Activated CD8-positive, alpha-beta memory T cell treated with anti-CD3 and anti-CD28 coated beads, Interleukin-2, amount 50 U/mL, for 1 hour (primary cell): ENCODE measurements around the gene PPP1R14B.

Experiments
- DNase-seq: peaks from one replicate; pipeline ENCODE4 v3.0.0-alpha.2; 2020; ENCODE audit errors: extremely low read depth

PPP1R14B gene

DNA sequence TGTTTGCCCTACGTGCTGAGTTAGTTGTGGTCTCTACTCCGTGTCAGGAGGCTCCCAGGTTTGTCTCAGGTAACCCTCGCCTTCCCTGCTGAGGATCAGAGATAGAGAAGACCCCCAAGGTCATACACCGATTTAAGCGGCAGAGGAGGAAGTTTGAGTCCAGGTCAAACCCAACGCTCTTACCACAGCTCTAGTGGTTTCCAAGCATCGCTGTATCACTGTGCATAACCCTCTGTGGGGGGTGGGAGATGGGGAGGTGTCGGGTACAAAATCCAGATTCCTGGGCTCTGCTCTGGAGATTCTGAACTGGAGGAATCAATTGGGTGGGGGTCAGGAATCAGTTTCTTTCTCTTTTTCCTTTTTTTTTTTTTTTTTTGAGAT is 15.8 kb downstream of the PPP1R14B start:
- no peak for DNase-seq

DNA sequence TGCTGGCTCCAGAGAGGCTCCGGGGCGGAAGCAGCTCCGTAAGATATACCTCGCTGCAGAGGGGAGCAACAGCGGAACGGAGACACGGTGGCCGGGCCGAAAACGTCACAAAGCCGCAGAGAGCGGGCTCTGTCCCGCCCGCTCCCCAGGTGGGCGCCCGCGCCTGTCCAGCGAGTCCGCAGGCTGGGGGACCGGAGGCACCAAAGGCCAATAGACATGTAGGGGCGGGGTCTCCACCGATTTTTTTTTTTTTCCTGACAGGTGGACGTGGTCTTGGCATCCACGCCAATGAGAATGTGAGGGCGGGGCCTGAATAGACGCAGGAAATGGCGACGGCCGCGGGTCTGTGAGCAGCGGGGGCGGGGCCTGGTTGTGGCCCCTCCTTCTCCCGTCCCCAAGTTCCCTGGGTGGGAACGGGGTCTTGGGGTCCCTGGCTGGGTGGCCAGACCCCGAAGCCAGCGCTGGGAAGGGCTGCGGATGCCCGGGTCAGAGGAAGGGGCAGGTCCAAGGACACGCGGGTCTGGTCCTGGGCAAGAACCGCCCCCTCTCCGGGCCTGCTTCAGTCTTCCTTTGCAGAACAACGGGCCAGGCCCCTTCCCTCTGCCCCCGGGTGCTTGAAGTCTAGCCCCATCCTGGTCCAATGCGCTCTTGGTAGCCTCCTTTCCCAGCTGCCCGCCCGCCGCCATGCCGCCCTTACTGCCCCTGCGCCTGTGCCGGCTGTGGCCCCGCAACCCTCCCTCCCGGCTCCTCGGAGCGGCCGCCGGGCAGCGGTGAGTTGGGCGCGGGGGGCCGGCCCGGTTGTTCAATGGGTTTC is 16.4 kb downstream of the PPP1R14B start, which contains the start of gene DNAJC4:
Gene DNAJC4, plus strand, starts transcription at position 378 of the 814 bp plus-strand sequence. Its CDS starts 307 bp downstream, at position 685.
- DNase-seq, result peak; percentile 78

DNA sequence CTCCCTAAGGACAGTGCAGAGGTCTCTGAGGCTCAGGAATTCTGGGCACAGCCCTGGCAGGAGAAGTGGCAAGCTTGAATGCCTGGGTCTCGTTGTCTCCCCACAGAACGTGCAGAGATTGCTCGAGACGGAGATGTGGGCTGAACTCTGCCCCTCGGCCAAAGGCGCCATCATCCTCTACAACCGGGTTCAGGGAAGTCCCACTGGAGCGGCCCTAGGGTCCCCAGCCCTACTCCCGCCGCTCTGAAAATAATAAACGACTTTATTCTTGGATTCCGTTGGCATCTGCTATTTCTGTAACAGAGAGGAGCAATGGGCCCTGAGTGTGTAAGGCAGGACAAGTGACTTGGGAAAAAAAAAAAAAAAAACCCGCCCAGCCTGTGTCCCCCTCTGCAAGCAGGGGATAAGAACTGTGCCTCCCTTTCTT is 17.0 kb downstream of the PPP1R14B start:
- no peak for DNase-seq

DNA sequence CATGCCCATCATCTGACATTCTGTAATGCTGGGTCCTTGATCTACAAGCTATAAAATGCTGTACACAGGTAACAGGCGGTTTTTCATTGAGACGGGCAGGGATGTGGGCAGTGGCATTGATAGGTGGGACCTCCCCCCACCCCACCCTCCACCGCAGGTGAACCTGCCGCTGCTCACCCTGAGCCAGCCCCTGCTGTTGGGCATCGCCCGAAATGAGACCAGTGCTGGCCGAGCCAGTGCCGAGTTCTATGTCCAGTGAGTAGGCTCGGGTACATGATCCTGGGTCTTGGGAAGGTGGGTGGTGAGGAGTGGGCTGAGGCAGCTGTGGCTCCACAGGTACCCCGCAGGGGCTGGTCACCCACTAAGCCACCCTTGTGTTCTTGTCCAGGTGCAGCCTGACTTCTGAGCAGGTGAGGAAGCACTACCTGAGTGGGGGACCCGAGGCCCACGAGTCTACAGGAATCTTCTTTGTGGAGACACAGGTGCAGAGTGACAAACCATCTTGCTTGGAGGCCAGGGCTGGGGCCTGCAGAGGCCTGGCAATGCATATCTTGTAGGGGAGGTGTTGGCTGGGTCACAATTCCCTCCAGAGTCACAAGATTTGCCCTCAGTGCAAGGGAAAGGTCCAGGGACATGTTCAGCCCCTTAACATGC is 17.5 kb downstream of the PPP1R14B start:
- no peak for DNase-seq

DNA sequence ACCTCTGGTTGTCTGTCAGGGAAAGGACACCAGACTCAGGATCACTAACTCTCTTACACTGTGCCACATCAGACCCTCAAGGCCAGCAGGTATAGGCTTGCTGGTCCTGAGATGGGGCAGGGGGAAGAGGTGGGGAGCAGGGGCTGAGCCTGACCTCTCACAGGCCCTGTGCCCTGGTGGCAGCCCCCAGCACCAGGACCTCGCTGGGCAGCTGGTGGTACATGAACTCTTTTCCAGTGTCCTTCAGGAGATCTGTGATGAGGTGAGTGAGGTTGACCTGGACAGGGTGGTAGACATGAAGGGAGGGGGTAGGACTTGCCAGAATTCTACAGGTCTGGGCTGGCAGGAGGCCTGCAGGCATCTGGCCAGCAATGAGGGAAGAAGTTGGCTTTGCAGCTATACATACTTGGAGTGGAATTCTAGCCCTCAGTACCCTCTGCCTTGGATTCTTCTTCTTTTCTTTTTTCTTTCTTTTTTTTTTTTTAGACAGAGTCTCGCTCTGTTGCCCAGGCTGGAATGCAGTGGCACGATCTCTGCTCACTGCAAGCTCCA is 19.3 kb downstream of the PPP1R14B start:
- no peak for DNase-seq

DNA sequence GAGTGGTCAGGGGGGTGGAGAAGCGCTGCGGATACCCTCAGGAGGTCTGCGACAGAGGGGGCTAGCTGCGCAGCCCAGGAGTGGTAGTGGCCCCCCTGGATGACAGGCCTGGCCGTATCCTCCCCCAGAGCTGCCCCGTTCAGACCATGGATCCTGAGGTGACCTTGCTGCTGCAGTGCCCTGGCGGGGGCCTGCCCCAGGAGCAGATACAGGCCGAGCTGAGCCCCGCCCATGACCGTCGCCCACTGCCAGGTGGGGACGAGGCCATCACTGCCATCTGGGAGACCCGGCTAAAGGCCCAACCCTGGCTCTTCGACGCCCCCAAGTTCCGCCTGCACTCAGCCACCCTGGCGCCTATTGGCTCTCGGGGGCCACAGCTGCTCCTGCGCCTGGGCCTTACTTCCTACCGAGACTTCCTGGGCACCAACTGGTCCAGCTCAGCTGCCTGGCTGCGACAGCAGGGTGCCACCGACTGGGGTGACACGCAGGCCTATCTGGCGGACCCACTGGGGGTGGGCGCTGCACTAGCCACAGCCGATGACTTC is 20.2 kb downstream of the PPP1R14B start:
- DNase-seq, result no peak

DNA sequence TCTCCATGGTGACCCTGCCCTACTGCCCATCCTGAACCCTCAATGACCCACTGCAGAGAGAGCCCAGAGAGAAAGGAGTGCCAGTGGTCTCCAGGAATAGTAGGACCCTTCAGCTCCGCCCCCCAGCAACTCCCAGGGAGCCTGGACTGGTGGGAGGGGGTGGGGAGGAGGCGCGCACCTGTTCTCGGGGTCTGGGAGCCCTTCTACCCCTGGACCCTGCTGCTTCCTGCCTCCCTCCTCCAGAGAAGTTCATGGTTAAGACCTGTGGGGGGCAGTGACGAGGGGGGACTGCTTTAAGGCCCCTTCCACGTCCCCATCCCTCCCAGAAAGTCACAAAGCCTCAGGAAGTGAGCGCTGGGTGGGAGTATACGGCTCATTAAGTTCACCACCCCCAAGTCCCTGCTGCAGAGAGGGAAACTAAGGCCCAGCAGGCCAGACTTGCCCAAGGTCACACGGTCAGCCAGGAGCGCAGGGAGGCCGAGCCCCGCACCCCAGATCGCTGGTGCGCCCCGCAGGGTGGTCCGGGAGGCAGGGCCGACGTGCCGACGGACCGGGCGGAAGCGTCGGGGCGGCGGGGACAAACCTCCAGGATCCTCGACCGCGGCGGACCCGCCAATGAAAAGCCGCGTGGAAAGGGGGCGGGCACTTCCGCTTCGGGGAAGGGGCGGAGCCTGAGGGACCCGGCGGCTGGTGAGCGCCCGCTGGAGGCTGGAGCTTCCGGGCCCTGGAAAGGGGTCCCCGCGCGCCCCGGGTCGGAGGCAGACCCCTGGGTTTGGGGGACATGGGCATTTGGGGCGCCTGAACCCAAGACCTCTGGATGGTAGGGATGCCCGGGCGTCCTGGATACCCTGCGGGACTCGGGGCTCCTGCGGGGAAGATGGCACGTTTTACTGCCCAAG is 20.9 kb downstream of the PPP1R14B start, which contains the start of the genes NUDT22 and TRPT1:
Gene NUDT22, plus strand, starts transcription at position 667 of the 899 bp plus-strand sequence. CDS start 379 bp downstream, outside the sequence.
Gene TRPT1, minus strand, starts transcription at position 579 of the 899 bp plus-strand sequence. Its CDS starts 326 bp downstream, at position 253.
- peak; percentile 65 for DNase-seq

DNA sequence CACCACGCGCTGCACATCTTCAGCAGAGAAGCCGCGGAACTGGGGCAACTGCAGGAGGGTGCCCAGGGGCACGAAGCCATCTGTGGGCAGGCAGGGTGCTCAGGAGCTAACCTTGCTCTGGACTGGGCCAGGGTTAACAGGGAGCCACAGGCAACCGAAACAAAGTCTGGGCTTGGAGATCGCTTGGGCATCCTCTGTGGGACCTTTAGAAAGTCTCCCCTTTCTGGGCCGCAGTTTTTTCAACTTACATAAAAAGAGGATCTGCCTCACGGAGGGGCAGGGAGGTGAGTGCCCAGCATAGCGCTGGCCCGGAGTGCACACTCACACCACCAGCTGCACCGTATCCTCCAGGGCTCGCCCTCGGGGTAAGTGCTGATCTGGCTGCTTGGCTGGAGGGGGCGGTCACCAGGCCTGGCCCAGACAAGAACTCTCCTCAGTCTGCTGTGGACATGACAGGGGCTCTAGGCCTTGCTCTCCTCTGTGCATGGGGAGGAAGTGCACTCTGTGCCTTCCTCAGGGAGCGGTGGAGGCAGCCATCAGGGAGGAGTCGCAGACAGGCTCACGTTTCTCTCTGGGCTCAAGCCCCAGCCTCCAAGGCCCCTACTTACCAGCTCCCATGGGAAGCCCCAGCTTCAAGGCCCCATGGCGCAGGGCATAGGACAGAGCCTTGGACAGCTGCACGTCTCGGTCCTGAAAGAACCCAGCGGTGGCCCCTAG is 21.7 kb downstream of the PPP1R14B start:
- no peak for DNase-seq

DNA sequence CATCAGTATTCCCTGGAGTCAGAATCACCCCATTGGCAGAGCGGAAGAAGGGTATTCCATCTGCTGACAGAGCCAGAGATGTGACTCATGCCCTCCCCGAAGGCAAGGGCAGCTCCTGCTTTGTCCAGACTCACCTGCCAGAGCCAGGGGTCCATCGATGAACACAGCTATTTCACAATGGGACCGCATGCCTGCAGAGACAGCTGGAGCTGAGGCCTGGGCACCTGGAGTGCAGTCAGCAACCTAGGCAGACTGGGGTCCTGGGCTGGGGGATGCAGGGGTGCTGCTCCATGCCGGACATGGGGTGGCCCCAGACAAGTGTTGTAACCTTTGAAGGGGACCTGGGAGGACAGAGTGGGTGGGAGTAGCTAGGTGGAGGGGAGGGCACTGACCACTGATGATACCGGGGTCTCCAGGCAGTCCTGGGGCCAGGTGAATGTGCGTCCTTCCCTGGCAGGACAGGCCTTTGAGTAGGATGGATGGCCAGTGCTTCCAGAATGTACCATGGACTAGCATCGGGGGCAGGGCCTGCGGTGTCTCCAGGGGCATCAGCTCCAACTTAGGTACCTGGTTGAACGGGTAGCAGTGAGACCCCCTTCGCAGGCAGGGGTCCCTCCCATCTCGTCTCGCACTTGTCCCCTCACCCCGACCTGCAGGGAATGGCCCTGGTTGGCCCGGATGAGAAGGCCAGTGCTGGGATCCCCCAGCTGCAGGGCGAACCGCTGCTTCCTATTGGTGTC is 22.4 kb downstream of the PPP1R14B start:
- no peak for DNase-seq

DNA sequence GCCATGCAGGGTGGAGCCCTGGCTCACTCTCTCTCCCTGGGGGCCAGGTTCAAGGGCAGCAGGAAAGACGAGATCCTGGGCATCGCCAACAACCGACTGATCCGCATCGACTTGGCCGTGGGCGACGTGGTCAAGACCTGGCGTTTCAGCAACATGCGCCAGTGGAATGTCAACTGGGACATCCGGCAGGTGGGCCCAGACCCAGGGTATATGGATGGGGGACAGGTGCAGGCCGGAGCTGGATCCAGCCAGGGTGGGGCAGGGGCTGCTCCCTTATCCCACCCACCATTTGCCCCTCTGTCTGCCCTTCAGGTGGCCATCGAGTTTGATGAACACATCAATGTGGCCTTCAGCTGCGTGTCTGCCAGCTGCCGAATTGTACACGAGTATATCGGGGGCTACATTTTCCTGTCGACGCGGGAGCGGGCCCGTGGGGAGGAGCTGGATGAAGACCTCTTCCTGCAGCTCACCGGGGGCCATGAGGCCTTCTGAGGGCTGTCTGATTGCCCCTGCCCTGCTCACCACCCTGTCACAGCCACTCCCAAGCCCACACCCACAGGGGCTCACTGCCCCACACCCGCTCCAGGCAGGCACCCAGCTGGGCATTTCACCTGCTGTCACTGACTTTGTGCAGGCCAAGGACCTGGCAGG is 23.6 kb downstream of the PPP1R14B start:
- no peak for DNase-seq

DNA sequence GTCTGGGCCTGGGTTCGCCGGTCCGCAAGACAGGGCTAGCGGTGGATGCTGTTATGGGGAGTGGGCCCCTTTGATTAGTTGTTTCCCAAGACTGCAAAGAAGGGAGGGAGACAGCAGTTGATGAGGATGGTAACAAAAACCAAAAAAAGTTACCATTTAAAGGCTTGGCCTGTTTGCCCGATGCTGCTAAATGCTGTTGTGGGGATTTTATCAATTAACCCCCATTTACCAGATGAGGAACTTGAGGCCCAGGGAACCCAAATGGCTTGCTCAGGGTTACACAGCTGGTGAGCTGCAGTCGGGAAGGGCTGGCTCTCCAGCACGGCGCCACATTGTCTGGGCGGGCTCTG is 24.1 kb downstream of the PPP1R14B start:
- no peak for DNase-seq

DNA sequence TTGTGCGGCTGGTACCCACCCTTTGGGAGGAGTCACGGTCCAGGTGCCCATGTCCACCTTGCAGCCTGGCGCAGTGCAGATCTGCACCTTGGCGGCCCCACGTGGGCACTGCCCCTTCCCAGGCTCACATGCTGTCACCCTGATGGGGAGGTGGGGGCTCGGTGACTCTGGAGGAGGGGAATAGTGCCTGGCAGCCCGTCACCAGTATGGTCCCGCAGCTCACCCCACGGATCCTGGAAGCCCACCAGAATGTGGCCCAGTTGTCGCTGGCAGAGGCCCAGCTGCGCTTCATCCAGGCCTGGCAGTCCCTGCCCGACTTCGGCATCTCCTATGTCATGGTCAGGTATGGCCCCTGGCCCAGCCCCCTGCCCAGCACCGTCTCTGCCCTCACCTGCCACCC is 25.9 kb downstream of the PPP1R14B start:
- DNase-seq, result no peak

DNA sequence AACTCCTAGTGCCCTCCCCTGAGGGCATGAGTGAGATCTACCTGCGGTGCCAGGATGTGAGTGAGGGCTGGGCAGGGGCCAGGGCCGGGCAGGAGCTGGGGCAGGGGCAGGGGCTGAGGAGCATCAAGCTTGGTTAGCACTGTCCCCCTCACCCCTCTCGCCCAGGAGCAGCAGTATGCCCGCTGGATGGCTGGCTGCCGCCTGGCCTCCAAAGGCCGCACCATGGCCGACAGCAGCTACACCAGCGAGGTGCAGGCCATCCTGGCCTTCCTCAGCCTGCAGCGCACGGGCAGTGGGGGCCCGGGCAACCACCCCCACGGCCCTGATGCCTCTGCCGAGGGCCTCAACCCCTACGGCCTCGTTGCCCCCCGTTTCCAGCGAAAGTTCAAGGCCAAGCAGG is 26.5 kb downstream of the PPP1R14B start:
- DNase-seq, result no peak

DNA sequence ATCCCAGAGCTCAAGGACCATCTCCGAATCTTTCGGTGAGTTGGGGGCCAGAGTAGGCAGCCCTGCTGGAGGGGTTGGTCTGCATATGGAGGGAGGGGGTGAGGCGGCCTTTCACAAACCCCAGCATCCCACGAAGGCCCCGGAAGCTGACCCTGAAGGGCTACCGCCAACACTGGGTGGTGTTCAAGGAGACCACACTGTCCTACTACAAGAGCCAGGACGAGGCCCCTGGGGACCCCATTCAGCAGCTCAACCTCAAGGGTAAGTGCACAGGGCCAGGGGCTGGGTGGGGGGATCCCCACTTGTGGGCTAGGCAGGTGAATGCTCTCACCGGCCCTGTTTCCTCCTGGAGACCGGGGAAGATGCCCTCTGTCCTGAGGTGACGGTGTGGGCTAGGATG is 27.0 kb downstream of the PPP1R14B start:
- no peak for DNase-seq

DNA sequence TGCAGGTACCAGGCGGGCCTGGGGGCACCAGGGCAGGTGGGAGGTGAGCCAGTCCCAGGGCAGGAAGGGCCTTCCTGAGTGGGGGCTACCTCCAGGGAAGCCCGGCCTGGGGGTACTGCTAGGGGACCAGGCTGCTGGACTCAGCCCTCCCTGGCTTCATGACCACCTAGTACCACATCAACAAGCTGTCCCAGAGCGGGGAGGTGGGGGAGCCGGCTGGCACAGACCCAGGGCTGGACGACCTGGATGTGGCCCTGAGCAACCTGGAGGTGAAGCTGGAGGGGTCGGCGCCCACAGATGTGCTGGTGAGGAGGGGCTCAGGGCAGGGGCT is 27.4 kb downstream of the PPP1R14B start:
- DNase-seq, result no peak

DNA sequence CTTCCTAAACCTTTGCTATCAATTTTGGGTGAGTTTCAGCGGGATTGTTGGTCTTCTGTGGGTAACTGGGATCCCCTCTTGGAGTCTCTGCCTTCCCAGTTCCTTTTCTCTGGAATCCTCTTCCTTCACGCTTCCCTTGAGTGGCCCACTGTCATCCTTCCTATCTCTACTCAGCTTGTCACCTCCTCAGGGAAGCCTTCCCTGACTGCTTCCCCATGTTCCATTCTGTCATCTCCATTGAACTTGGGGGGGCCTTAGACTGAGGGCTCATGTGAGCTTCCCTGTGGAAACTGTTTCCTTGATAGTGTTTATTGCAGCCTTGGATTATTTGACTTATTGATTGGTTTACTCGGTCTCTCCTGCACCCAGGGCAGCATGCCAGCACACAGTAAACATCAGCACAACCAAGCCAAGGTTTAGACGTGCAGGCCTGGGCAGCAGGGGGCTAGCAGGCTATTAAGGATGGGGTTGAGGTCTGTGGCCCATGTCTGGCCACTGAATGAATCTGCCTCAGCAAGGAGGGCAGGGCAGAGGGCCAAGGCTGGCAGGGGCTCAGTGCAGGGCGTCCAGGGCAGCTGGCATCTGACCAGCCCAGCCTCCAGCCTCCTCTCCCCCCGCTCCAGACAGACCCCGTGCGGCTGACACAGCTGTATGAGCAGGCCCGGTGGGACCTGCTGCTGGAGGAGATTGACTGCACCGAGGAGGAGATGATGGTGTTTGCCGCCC is 28.0 kb downstream of the PPP1R14B start:
- DNase-seq, result no peak

DNA sequence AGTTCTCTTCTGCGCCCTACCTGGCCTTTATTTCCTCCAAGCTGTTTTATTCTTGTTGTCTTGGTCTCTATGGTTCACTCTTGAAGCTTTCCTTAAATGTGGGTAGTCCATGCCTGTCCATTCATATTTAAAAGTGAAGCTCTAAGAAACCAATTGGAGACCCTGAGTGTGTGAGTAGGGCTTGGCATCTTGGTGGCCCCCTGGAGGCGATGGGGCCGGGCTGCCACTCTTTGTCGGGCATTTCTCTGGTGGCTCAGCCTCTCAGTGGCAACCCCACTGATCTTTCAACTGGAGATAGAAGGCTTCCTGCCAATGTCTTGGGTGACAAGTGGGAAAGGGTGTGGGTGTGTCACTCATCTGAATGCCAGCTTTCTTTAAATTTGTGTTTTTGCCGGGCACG is 29.9 kb downstream of the PPP1R14B start:
- DNase-seq, result no peak

DNA sequence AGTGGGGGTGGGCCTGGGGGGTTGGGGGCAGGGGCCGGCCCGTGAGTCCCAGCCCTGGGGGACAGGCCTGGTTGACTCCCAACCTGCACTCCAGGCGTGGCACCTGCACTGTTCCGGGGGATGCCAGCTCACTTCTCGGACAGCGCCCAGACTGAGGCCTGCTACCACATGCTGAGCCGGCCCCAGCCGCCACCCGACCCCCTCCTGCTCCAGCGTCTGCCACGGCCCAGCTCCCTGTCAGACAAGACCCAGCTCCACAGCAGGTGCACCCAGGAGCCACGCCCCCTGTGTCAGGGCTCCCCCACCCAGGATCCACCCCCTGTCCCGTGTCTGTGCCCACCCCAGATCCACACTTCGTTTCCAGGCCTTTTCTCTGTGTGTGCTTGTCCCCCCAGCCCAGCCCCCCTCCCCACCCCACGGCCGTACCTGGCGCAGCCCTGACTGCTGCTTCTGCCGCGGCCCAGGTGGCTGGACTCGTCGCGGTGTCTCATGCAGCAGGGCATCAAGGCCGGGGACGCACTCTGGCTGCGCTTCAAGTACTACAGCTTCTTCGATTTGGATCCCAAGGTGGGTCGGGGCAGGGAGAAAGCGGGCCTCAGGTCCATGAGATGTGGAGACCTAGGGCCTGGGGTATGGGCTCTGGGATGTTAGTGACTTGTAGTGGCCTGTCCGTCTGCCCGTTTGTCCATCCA is 35.4 kb downstream of the PPP1R14B start:
- no peak for DNase-seq
